Heart left ventricle (tissue), 16 donors: Measurements from ENCODE around the gene GRM7. TPM values are rescaled to one million over a fixed set of nuclear protein-coding genes. Genes with fewer than 3 reads are reported as not detected.

ENCODE experiments used
- ATAC-seq, 4 donors: fragments of 200-7000 bp; cut with Tn5 transposase; one replicate each; pipeline ENCODE4 v1.9.1; 2020 to 2022; ENCODE audit warnings: moderate library complexity in 4 of 4, mild to moderate bottlenecking in 3 of 4, moderate number of reproducible peaks in 1 of 4
- DNase-seq, 5 donors: peaks; one replicate each; pipeline ENCODE4 v3.0.0-alpha.2; 2020
- H3K27ac ChIP-seq, 12 donors: fragments of 200-600 bp; sonication (generic) in 4 of 12; one replicate each; pipeline versions ENCODE4 v1.5.0 to v1.8.0; 2016 to 2022; ENCODE audit warnings: mild to moderate bottlenecking in 2 of 12
- H3K27me3 ChIP-seq, 9 donors: fragments of 200-600 bp; sonication (generic) in 2 of 9; one replicate each; pipeline versions ENCODE4 v1.5.1 to v1.8.0; 2016 to 2022; ENCODE audit warnings: mild to moderate bottlenecking in 3 of 9
- H3K36me3 ChIP-seq, 9 donors: fragments of 200-600 bp; sonication (generic) in 2 of 9; one replicate each; pipeline versions ENCODE4 v1.5.0 to v1.8.0; 2018 to 2022; ENCODE audit warnings: mild to moderate bottlenecking in 2 of 9
- H3K4me1 ChIP-seq, 12 donors: fragments of 200-600 bp; sonication (generic) in 4 of 12; one replicate each; pipeline versions ENCODE4 v1.5.0 to v1.8.0; 2016 to 2022; ENCODE audit warnings: mild to moderate bottlenecking in 3 of 12
- H3K4me3 ChIP-seq, 12 donors: fragments of 200-600 bp; sonication (generic) in 4 of 12; one replicate each; pipeline versions ENCODE4 v1.5.0 to v1.8.0; 2017 to 2022; ENCODE audit warnings: mild to moderate bottlenecking in 9 of 12, moderate library complexity in 4 of 12
- H3K9me3 ChIP-seq, 12 donors: fragments of 200-600 bp; sonication (generic) in 4 of 12; one replicate each; pipeline versions ENCODE4 v1.5.0 to v1.8.0; 2016 to 2022; ENCODE audit warnings: mild to moderate bottlenecking in 1 of 12
- POLR2A ChIP-seq, 2 donors: fragments of 450-650 bp; IDR thresholded peaks; one replicate each; pipeline ENCODE4 v1.6.1; 2017; ENCODE audit warnings: antibody characterized with exemption in 2 of 2, mild to moderate bottlenecking in 2 of 2, moderate library complexity in 2 of 2
- WGBS, 4 donors: extraction: QIAGEN DNeasy Blood & Tissue Kit in 2 of 4; methylation state at CpG; one replicate each; pipeline versions ENCODE4 v1.1.5 to v1.1.7; 2013 to 2018; 5-methylcytosine and 5-hydroxymethylcytosine counted together
- intact Hi-C, 10 donors: fragments of 100-400 bp; cut with DNase I; formaldehyde crosslinking; loops; one replicate each; pipeline versions ENCODE4 v1.11.1 to v1.14.2; 2022
- polyA plus RNA-seq, 2 donors: library from polyadenylated mRNA; stranded (reverse); fragments of 200-250 nt; gene quantifications; one replicate each; pipeline ENCODE4 v1.2.3, GENCODE V29; 2013
- total RNA-seq, 9 donors: library from RNA; depleted of rRNA in 2 of 9; stranded (reverse); fragments of >200 nt in 2 of 9; fragmentation: NEBNext Ultra II Directional in 3 of 9; extraction: Animal tissue kit (Norgen Biotek cat#: 25700) in 3 of 9; gene quantifications; one replicate each; pipeline versions ENCODE4 v1.1.0 to v1.2.4, GENCODE V29; 2016 to 2023
- TF ChIP-seq, protein P1 (sequence below), 12 donors: fragments of 200-600 bp; sonication (generic) in 4 of 12; IDR thresholded peaks; one replicate each; pipeline versions ENCODE4 v1.5.0 to v1.8.0; 2018 to 2022; ENCODE audit warnings: antibody characterized with exemption in 12 of 12, mild to moderate bottlenecking in 5 of 12
- donor health status: ischemic (EF 13 %, LVEDD 7.1; RV severe dilation, severe dysfunction).
- donor health status: healthy with polysubstance abuse.
- donor health status: DM: no; HTN: yes; CAD: no.
- donor health status: DM: no; HTN: no; CAD: no.
- donor health status: ischemic (EF 25% LVEDD 6.9; RV normal size, moderate dysfunction).
- donor health status: ischemic (EF 25% LVEDD 5.7; RV mildly dilated, moderate dysfunction).
- donor health status: healthy.
- donor health status: DM: yes; HTN: yes; CAD: no.
- donor health status: ischemic (EF 35%, LVEDD 5.7; RV mildly dilated, moderate dysfunction).
- donor health status: nonischemic (EF 11% LVEDD 7.7; RV severe dilation, severe dysfunction).
- donor health status: DM: yes; HTN: yes; CAD: no.
- donor health status: PGD.
- donor health status: ischemic (EF 29% LVEDD 5.4; RV normal size, mild dysfunction).
- donor health status: nonischemic (EF 23%, LVEDD 6.1; RV moderate dilation, normal function).

The GRM7 gene
- total and polyA plus RNA-seq, 11 donors = not detected

DNA sequence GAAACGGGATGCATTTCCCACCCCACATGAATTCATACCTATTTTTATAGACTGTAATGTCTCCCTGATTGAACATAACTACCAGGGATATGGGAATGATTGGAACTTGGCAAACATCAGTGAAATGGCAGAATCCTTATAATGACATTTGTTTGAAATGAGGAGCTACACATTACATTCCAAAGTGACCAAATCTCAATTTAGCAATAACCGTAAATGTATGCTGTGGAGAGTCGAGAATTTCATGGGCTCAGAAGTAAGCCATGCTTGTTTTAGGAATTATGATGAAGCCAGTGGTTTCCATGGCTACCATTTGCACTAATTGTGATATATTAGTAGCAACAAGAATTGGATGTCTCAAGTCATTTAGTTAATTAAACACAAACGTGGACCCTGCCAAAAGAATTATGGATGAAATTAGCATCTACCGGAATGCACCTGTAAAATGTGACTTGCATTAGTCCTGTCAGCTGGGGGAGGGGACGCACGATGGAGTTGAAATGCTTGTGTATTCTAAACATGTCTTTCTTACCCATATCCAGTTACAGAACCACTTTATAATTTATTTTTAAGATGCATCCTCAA is 760.2 kb downstream of the GRM7 start:
- H3K36me3 ChIP-seq = no peaks in the 10 kb centered on the region

DNA sequence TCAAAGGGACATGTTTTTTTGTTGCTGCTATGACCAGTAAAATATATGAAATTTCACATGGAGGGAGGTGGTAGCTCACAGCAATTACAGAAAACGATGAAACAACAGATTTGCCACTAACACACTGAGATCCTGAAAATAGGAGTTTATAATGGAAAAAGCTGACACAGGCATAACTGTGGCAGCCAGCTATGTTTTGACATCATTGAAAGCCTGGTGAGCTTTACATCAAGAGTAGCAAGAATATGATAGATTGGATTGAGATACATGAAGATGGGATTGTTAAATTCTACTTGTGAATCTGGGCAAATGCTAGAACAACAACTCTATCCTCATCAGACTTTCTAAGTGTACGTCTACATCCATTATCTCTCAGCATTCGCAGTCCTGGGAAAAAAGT is 760.7 kb downstream of the GRM7 start:
- DNase-seq = no peak
- ATAC-seq = no peak
- Histone ChIP-seq H3K27ac (no peak overlapping the region), H3K27me3 (no peaks in the 10 kb centered on the region), H3K9me3 (no peaks in the 10 kb centered on the region), H3K4me1 (no peaks in the 10 kb centered on the region), H3K4me3 (no peak overlapping the region), H3K36me3 (no peaks in the 10 kb centered on the region)
- intact Hi-C loops = no loop called here
- WGBS, 4 donors = 80 to 91% (median 85%) methylated on average over 3 of the region's 3 CpGs
- no peak for TF ChIP-seq POLR2A (IDR thresholded peaks at IDR 0.05)
- TF ChIP-seq, protein P1, sequence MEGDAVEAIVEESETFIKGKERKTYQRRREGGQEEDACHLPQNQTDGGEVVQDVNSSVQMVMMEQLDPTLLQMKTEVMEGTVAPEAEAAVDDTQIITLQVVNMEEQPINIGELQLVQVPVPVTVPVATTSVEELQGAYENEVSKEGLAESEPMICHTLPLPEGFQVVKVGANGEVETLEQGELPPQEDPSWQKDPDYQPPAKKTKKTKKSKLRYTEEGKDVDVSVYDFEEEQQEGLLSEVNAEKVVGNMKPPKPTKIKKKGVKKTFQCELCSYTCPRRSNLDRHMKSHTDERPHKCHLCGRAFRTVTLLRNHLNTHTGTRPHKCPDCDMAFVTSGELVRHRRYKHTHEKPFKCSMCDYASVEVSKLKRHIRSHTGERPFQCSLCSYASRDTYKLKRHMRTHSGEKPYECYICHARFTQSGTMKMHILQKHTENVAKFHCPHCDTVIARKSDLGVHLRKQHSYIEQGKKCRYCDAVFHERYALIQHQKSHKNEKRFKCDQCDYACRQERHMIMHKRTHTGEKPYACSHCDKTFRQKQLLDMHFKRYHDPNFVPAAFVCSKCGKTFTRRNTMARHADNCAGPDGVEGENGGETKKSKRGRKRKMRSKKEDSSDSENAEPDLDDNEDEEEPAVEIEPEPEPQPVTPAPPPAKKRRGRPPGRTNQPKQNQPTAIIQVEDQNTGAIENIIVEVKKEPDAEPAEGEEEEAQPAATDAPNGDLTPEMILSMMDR (IDR thresholded peaks at IDR 0.05) = no peak

More for the DNA sequence above, 760.2 kb downstream of the GRM7 start:
- intact Hi-C loops = no loop called here
- Histone ChIP-seq H3K27ac (no peak overlapping the region), H3K4me1 (no peaks in the 10 kb centered on the region), H3K4me3 (no peak overlapping the region), H3K9me3 (no peaks in the 10 kb centered on the region), H3K27me3 (no peaks in the 10 kb centered on the region)
- TF ChIP-seq POLR2A (IDR thresholded peaks at IDR 0.05) = no peak
- TF ChIP-seq, protein P1 (IDR thresholded peaks at IDR 0.05) = no peak
- WGBS, 4 donors = 76 to 81% (median 79%) methylated on average over 7 of the region's 7 CpGs
- DNase-seq (no peak), ATAC-seq (no peak)

DNA sequence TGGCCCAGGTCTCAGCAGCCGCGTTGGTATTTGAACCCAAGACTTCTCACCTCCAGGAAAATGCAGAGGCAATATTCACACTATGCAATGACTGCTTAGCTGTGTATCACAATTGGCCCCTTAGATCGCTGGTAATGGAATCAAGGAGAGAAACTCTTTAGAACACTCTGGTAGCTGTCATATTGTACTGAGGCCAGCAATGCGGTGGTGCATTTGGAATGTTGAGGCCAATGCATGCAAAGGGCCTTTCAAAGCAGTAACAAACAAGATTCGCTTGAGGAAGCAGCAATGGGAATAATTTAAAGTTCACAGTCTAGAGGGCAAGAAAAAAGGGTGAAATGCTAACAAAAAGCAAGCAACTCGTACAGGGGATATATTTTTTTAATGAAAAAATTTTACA is 764.1 kb downstream of the GRM7 start:
- intact Hi-C loops = no loop called here

DNA sequence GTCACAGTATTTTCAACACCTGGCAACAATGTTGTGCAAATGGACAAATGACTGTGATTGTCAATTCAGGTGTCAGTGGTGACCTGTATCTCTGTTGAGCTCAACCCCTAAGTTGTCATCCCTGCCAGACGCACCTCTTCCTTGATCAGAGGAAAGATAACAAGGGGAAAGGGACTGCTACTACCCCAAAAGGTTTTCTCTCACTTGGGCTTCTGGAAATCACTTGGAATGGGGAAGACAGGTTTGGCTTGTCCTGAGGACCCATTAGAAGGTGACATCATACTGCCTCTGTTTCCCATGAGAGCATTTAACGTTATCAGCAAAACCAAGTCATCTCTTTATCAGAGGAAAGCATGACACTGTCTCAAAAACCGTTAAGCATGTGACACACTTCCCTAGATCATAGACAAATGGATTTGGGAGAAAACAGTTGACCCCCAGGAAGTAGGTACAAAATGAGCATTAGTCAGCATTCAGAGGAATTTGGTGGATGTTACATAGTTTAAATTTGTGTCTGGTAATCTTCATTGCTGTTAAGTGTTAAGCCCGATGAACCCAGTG is 769.5 kb downstream of the GRM7 start:
- DNase-seq (no peak), ATAC-seq (peak in 1 of 4 donors; percentile 20)
- Histone ChIP-seq H3K36me3 (no peaks in the 10 kb centered on the region), H3K4me1 (peaks cover 0 to 14% (median 0%) of the 10 kb centered on the region in 12 donors), H3K9me3 (no peaks in the 10 kb centered on the region), H3K27me3 (no peaks in the 10 kb centered on the region), H3K27ac (no peak overlapping the region), H3K4me3 (no peak overlapping the region)
- no peak for TF ChIP-seq POLR2A (IDR thresholded peaks at IDR 0.05)
- TF ChIP-seq, protein P1 (IDR thresholded peaks at IDR 0.05) = no peak
- intact Hi-C loops = no loop called here
- 22 to 54% (median 38%) methylated on average over 4 of the region's 4 CpGs for WGBS, 4 donors

More for the DNA sequence above, 764.1 kb downstream of the GRM7 start:
- WGBS, 4 donors = 81 to 88% (median 85%) methylated on average over 6 of the region's 6 CpGs
- DNase-seq = no peak
- Histone ChIP-seq H3K9me3 (no peaks in the 10 kb centered on the region), H3K4me1 (peaks cover 0 to 3% (median 0%) of the 10 kb centered on the region in 12 donors), H3K36me3 (no peaks in the 10 kb centered on the region), H3K4me3 (no peak overlapping the region), H3K27ac (no peak overlapping the region), H3K27me3 (no peaks in the 10 kb centered on the region)
- TF ChIP-seq POLR2A (IDR thresholded peaks at IDR 0.05) = no peak
- TF ChIP-seq, protein P1 (IDR thresholded peaks at IDR 0.05) = no peak
- ATAC-seq = no peak
